OCI-LY3 (cell line): ENCODE measurements around the gene ZNF639.

ENCODE experiments used
- EZH2phosphoT487 ChIP-seq: fragments of 200-600 bp; shearing (Covaris generic); IDR thresholded peaks from 2 replicates; pipeline ENCODE4 v1.6.1; 2018; ENCODE audit warnings: antibody characterized with exemption, mixed run types, low read depth
- TF ChIP-seq, protein P1 (sequence below): fragments of 200-600, 300-600 bp; sonication (generic); IDR thresholded peaks from 2 replicates; pipeline ENCODE4 v1.5.1; 2014; ENCODE audit warnings: antibody characterized with exemption, low read length, low read depth

DNA sequence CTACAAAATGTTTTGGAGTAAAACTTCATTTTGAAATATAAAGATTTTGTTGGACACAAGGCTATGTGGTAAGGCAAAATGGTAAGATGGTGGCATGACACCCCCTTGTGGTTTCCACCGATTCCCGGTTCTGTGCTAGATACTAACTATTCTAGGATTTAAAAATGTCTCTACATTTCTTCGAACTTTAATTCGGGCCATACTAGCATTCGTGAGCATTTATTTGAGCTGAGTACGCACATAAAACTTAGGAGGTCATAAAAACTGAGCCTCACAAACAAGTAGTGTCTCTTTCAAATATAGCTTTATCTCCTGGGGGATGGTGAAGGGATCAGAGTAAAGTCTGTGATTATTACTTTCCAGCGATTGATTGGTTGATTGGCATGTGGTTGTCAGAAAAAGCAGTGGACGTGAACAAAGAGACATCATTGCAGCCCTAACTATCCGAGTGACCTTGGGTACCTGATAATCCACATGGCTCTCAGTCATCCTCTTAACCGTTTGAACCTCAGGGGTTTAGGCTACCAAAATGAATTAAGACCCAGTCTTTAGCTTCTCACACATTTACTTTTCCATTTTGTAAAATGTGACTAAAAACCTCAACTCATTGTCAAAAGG, 1.1 kb upstream of the ZNF639 start:
- TF ChIP-seq, protein P1, sequence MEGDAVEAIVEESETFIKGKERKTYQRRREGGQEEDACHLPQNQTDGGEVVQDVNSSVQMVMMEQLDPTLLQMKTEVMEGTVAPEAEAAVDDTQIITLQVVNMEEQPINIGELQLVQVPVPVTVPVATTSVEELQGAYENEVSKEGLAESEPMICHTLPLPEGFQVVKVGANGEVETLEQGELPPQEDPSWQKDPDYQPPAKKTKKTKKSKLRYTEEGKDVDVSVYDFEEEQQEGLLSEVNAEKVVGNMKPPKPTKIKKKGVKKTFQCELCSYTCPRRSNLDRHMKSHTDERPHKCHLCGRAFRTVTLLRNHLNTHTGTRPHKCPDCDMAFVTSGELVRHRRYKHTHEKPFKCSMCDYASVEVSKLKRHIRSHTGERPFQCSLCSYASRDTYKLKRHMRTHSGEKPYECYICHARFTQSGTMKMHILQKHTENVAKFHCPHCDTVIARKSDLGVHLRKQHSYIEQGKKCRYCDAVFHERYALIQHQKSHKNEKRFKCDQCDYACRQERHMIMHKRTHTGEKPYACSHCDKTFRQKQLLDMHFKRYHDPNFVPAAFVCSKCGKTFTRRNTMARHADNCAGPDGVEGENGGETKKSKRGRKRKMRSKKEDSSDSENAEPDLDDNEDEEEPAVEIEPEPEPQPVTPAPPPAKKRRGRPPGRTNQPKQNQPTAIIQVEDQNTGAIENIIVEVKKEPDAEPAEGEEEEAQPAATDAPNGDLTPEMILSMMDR, result peak; percentile 75
- no peak for TF ChIP-seq EZH2phosphoT487
